NK-92 (cell line): ENCODE results near the gene METTL15.
"Not testable (repeated sequence)": the region's sequence is repeated elsewhere in the genome, so short reads cannot be mapped to it uniquely, and the experiment has no call there.

Experiments
- DNase-seq: peaks from one replicate; lab custom pipeline; 2025; ENCODE audit not compliant: unreplicated experiment; lab: John Stamatoyannopoulos, UW

The METTL15 gene, protein sequence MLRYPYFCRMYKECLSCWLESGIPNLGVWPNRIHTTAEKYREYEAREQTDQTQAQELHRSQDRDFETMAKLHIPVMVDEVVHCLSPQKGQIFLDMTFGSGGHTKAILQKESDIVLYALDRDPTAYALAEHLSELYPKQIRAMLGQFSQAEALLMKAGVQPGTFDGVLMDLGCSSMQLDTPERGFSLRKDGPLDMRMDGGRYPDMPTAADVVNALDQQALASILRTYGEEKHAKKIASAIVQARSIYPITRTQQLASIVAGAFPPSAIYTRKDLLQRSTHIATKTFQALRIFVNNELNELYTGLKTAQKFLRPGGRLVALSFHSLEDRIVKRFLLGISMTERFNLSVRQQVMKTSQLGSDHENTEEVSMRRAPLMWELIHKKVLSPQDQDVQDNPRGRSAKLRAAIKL

DNA sequence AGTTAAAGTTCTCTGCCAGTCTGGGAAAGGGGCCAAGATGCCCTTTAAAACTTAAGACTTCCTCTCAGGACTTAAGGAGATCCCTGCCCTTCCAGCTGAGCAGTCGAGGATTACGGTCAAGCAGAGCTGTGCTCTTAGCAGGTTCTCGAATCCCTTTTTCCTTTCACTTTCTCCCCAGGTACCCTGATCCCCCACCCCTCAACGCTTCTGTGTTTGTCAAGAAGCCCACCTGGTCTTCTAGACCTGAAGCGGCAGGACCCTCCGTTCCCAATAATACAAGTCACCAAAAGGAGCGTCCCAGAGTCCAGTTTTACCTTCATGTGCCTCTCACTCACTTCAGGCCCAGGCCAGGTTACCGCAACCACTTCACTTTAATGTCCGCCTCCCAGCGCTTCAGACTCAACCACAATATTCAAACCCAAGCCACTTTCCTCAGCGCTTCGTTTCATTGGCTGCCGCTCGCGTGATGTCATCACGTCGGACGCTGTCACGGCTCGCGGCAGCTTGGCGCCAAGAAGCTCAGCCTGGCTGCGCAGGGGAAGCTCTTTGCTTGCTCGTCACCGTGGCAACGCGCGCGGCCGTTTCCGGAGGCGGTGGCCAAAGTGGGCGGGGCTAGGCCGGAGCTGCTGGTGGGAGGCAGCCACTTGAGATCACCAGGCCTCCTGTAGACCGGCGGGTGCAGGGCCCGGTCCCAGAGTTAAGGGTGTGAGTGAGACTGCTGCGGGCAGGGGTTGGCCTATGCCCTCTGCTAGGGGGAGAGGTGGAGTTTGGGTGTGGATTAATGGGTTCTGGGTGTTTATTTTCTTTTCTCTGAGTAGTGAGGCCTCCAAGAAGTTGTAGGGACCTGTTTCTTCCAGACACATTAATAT lies at the start of gene METTL15, which contains the start of gene KIF18A:
TSS of gene METTL15 (plus strand) at position 639 of the 869 bp plus-strand sequence. CDS start 4,947 bp downstream, outside the sequence.
TSS of gene KIF18A (minus strand) at position 407 of the 869 bp plus-strand sequence. CDS start 10,209 bp downstream, outside the sequence.
- peak; percentile 86 for DNase-seq

DNA sequence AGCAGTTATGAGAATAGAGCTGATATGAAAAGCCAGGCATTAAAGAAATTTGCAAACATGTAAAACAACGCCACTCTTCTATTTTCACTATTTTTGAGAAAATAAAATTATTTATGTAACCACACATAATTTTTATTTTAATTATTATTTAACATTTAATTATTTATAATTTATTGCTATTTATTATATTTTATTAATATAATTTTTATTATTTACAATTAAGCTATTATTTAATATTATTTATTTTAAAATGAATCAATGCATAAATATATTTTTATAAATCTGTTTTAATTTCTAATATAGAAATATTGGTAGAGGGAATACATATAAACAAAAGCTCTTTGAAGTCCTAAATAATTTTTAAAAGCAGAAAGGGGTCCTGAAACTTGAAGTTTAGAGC lies 36.9 kb upstream of the METTL15 start:
- DNase-seq, result no peak

DNA sequence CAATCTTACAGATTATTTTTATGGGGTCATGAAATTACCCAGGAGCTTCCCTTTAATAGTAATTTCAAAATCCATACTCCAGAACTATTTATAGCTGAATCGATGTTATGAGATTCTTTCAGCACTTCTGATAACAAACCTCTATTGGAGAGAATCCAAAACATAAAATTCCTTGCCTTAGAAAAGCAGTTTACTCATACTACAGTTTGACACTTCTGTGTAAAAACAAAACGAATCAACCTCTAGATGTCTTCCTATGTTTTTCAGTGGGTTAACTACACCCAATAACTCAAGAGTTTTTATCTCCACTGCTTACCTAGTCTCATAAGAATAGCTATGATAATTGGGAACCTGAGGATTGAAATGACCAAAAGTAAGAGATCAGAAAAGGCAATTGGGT lies 35.9 kb upstream of the METTL15 start:
- DNase-seq, result no peak

DNA sequence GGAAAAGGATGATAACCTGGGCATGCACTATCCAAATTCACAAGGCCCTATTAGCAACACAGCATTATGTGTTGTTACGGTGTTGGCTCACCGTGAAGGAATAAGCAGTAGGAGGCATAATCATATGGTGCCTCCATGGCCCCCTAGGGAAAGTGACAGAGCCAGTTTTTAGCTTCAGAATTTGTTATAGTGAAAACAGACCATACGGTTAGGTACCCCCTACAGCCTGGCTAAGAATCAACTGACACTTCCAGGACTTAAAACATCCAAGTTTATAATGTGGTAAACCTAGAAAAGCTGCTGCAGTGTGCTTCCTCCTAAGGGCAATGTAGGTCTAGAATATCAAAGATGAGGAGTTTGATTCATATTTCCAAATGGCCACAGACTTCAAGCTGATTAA lies 30.7 kb upstream of the METTL15 start:
- DNase-seq, result no peak

DNA sequence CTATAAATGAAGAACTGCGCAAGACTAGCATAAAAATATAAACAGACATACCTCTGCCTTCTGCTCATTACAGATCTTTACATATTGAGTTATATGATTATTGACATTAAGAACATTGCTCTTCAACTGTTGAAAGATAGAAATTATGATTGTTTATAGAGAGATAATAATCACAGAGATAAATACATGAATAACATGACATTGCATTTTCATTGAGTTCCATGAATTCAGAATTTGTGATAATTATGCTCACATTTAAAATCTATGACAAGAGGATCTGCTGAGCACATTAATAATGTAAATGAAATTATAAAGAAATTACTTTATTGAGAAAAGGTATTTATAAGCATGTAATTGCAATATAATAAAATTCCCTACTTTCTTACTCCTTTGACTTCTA lies 25.1 kb upstream of the METTL15 start:
- no peak for DNase-seq

DNA sequence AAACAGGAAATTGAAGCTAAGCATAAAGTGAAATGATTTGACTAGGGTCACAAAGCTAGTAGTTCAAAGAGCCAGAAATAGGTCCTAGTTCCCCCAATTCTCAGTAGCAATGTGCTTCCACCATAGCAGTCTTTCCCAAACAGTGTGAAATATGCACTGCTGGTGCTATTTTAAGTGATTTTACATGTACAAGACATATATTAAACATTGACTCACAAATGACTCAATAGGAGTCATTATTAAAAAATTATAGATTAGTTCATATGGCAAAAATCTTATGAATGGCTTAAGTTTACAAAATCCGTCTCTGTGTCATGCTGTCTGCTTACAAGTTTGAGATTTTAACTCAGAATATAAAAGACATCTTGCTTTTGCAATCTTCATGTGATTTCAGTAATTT lies 21.6 kb upstream of the METTL15 start:
- no peak for DNase-seq

DNA sequence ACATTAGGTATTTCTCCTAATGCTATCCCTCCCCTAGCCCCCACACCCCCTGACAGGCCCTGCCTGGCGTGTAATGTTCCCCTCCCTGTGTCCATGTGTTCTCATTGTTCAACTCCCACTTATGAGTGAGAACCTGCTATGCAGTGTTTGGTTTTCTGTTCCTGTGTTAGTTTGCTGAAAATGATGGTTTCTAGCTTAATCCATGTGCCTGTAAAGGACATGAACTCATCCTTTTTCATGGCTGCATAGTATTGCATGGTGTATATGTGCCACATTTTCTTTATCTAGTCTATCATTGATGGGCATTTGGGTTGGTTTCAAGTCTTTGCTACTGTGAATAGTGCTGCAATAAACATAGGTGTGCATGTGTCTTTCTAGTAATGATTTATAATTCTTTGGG lies 21.0 kb upstream of the METTL15 start:
- DNase-seq, result not testable (repeated sequence)

DNA sequence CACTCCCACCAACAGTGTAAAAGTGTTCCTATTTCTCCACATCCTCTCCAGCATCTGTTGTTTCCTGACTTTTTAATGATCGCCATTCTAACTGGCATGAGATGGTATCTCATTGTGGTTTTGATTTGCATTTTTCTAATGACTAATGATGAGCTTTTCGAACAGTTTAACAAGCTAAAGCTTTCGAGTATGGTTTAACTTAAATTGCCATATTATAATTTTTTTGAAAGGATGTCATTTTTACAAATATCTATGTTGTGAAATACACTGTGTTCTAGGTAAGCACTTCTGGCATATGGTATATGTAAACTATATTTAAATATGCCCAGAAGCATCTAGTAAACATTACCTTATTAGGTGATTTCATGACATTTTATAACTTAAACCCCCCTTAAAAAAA lies 20.5 kb upstream of the METTL15 start:
- DNase-seq, result not testable (repeated sequence)

DNA sequence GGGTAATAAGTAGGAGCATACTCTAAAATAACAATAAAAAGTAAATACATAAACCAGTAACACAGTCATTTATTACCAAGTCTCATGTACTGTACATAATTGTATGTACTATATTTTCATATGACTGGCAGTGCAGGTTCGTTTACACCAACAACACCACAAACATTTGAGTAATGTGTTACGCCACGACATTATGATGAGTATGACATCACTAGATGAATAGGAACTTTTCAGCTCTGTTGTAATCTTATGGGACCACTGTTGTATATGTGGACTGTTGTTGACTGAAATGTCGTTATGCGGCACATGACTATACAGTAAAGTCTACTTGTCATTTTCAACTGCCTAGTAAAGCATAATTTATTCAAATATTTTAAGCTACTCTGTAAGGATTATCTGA lies 18.8 kb upstream of the METTL15 start:
- DNase-seq, result no peak

DNA sequence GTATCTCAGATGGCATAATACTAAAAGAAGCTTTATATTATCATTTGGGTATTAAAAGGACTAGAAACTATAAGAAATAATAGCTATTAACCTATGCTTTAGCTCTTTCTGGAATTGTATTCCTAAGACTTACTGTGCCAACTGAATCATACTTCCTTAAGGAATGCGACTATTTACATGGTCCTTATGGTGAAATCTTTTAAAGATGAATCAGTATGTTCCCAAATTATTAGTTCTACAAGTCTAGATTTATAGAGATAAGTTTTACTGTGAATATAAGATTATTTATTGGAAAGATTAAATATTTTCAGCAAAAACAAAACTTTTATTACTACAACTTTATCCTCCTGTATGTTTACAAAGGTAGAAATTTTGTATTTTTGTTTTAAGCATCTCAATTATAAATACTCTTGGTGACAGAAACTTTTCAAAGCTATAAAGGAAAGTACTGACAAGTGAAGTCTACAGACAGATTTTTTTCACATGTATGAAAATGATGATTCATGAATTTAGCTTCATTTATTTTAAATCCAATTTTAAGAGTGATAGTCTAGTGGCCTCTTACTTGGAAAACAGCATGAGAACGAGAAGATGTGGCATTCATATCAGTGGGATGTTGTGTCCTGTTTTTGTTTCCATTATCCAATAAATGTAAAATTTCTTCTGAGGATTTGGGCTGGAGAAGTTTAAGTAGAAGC lies 18.0 kb upstream of the METTL15 start:
- DNase-seq, result no peak

DNA sequence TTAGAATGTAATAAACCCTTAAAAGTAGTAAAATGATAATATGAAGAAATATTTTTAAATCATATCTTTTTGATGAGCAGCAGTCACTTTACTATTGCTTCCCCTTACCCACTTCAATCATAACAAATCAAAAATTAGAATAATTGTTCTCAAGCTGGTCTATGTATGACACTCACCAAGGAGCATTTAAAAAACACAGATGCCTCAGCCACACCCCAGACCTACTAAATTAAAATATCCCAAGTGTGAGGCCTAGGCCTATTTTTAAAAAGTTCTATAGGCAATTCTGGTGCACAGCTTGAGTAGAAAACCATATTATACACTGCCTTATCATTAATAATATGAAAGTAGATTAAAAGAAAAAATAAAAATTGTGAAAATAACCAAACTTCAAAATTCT lies 15.4 kb upstream of the METTL15 start:
- no peak for DNase-seq

DNA sequence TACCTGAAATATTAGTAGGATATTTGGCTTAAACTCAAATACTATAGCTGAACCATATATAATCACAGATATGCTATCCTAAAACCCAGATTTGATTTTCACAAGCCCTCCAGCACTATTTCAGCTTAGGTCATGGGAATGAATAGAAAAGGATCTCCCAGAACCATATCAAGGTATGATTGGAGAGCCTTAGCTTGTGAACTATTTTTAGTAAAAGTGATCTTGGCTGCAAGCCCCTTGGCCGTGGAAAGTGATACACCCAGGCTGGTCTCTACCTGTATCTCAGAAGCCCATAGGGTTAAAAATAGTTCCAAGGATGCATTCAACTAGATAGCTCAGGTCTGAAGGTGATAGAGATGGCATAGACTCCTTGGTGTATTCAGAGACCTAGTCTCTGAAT lies 9.9 kb upstream of the METTL15 start:
- no peak for DNase-seq

DNA sequence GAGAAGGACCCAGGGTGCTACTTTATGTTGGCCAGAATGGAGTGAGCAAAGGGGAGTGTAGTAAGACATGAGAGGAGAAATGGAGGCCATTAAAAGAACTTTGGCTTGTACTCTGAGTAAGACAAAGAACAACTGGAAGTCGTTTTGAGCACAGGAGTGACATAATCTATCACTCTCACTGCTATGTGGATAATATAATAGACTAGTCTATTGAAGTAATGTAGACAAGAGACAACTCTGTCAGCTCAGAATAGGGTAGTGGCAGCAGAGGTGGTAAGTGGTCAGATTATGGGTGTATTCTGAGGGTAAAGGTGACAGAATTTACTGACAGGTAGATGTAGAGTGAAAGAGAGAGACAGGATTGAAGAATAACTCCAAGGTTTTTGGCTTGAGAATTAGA lies 8.5 kb upstream of the METTL15 start:
- DNase-seq, result no peak

DNA sequence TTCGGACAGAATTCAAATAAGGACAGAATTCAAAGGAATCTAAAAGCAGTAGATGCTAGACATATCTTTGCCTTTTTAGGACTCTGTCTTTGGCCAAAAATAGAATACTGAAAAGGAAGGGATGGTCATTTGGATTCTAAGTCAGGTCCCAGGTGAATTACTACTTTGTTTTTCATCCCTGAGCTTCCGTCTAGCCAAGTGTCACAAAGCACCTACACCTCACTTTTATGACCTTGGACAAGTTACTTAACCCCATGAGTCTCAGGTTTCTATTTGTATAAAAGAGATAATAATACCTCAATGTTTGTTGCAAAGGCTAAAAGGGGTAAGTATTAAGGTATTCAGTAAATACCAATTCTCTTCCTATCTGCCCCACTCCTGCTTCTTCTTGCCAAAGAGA lies 7.5 kb upstream of the METTL15 start:
- DNase-seq, result no peak

DNA sequence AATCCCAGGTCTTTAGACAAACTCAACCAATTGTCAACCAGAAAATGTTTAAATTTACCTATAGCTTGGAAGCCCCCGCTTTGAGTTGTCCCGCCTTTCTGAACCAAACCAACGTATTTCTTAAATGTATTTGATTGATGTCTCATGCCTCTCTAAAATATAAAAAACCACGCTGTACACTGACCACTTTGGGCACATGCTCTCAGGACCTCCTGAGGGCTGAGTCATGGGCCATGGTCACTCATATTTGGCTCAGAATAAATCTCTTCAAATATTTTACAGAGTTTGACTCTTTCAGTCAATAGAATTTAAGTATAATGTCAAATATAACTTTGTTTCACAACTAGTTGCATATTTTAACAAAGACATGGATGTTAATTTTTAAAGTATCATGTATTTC lies 5.9 kb upstream of the METTL15 start:
- DNase-seq, result not testable (repeated sequence)

DNA sequence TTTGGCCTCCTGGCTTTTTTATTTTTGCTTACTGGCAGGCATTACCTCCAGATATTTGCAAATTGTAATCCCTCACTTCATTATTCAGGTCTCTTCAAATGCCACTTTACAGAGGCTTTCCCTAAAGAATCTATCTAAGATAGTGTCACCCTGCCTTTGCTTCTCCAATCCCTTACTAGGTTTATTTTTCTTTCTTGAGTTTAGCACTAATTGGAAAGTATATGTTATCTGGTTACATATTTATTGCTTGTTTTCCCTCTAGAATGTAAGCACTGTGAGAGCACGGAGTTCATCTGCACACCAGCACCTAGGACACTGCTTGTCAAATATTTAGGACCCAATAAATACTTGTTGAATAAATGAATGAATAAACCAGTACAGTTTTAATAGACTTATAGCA lies 3.8 kb upstream of the METTL15 start:
- no peak for DNase-seq

DNA sequence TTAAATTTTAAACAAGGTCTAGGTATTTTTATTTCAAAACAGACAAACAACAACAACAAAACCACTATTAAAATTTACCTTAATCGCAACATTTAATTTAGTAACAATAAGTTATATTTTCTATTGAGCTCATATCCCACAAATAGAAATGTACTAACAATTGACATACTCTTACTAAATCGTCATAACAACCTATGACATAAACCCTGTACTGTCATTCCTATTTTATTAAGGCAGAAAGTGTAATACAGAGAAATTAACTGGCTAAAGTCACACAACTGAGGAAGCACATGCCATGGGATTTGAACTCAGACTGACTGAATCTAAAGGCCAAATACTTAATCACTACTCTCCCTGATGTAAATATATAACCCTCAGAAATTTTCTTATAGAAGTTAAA lies 3.2 kb upstream of the METTL15 start:
- DNase-seq, result no peak

DNA sequence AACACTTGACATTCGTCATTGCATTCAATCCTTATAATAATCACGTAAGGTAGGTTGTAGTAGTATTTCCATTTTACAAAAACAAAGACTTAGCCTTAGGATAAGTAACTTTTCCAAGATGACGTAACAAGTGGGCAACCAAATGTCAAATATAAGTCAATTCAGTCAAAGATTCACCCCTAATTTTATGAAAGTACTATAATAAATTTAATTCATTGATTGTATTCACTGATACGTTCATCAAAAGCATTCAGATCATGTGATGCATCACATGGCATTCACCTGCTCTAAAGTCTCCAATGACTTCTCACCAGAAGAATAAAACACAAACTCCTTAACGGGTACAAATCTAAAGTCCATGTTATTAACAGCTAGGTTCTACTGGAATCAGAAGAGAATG lies 2.3 kb upstream of the METTL15 start:
- DNase-seq, result no peak

DNA sequence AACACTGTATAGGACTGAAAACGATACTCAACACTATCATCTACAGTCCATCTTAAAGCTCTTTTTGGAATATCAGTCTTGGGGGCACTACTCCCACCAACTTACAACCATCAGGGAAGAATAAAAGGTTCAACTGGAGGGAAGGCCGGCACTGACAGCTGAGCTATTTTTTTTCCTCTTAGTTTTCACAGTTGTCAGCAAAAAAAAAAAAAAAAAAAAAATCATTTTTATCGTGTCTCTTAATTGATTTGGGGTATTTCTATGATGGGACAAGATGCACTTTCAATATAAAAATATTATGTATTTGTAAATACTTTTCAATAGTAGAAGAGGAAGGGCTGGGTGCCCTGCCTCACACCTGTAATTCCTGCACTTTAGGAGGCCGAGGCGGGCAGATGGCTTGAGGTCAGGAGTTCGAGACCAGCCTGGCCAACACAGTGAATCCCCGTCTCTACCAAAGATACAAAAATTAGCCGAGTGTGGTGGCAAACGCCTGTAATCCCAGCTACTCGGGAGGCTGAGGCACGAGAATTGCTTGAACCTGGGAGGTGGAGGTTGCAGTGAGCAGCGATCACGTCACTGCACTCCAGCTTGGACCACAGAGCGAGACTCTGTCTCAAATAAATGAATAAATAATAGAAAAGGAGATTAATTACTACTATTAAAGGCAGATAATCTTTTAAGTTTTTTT lies 1.7 kb upstream of the METTL15 start:
- DNase-seq, result no peak

DNA sequence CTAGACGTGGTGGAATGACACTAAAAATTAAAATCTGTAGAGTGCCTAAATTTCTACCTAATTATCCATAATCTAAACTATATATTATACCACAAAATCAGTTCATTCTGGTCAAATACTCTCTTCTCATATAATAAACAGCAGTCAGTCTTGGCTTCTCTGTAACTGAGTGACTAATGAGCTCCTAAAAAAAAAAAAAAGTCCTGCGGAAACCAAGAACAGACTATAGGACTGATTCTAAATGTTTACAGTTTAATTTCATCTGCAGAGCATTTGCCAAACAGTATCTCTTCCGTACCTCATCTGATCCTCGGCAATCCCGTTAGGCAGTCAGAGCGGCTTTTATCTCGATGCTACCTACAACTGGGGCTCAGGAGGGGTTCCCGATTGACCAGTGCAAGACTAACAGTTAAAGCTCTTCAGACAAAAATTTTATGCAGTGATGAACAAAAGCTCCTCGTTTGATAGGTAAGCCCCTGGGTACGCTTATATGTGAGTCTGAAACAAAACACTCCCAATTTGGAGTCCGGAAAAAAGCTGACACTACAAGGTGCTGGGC lies 918 bp upstream of the METTL15 start:
- DNase-seq, result no peak

DNA sequence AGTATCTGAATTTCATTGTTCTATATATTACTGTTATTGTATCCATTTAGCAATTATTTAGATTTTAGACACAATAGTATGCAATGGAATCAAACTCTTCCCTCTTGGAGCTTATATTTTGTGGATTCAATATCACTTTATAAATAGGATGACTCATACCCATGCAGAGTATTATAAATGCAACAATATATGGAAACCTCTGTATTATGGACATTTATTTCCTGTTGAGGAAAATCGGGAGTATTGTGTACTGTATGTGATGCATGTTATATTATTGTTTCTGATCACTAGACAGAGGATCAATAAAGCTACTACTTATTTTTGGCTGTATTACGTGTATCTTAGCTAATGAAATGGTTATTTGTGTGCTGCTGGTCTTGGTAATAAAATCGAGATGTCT lies 770 bp downstream of the METTL15 start:
- DNase-seq, result no peak
